ENCODE measurements around the gene NECTIN4. TPM values are rescaled to one million over a fixed set of nuclear protein-coding genes. Genes with fewer than 3 reads are reported as not detected.
A peak's percentile ranks its signal among the peaks of the same experiment; 100 is the strongest.

Gene NECTIN4
- total RNA-seq, 2 donors from 2014 or later = not detected

DNA sequence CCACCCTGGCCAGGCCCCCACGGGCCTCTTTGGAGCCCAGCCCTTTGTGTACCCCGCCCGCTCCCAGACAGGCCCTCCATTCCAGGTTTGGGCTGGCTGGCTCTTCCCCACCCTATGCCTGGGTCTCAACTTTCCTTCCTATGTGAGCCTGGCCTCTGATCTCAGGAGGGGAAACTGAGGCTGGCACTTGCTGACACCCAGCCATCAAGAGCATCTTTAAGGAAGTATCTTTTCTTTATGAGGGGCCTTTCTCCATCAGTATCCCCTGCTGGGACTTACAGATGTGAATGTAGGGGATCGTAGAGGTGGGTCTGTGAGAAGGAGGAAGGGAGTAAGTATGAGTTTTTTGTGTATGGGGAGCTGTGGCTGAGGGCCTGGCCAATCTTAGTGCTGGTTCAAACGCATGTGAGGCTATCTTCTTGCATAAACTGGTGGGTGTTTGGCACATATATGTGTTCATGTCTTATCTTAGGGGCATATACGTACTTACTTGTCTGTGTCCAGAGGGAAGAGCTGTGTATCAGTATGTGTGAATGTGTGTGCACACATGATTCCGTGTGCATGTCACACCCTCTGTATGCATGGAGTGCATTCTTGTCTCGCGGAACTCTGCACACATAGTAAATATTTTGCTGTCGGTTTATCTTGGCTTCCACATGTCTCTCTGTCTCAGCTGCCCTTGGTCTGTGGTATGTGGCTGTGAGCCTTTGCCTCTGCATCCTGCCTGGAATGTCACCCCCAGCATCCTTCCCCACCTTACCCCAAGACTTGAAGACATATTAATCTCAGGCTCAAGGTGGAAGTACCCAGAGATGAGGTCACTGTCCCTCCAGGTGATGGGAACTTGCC is 5.4 kb downstream of the NECTIN4 start:
- no peaks in the 10 kb centered on the region for H3K27me3 Mint-ChIP-seq
- no peak for DNase-seq
- no peaks in the 10 kb centered on the region for H3K9me3 ChIP-seq (ENCODE audit: control insufficient read depth, low read length, poor library complexity, severe bottlenecking)
- no peak overlapping the region for H3K4me3 Mint-ChIP-seq
- H3K4me1 Mint-ChIP-seq = peaks cover 18% of the 10 kb centered on the region
- H3K27ac Mint-ChIP-seq = no peak overlapping the region
- H3K36me3 Mint-ChIP-seq (ENCODE audit: low read depth) = peaks cover 3% of the 10 kb centered on the region
- no peak for ATAC-seq

DNA sequence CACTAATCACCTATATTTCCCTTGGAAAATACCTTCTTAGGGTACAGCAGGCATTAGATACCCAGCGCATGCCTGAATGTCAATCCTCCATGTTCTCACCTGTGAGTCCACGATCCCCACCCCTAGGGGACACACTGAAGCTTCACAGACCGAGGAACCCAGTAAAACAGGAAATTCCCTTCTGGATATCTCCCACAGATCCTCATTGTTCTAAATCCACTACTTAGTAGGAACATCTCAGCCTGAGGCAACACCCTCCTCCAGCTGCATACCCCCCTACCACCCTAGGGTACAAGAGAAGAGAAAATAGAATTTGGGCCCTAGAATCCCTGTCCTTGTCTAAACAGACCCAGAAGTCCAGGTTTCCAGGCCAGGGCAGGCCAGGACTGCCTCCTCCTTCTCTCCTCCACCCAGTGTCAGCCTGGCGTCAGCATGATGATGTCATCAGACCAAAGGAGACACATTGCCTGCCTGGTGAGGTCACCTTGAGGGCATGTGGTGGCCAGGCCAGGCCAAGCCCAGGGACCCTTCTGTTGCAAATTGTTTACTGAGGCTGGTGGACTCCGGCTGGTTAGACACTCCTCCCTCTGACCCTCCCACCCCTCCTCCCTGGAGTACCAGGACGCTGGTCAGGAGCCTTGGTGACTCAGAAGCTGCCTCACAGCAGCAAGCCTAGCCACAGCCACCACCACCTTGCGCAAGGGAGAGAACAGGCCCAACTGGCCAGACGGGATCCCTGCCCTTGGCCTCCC is 6.2 kb downstream of the NECTIN4 start:
- peaks cover 3% of the 10 kb centered on the region for H3K36me3 Mint-ChIP-seq (ENCODE audit: low read depth)
- ATAC-seq = peak; percentile 62
- H3K27ac Mint-ChIP-seq = no peak overlapping the region
- H3K4me3 Mint-ChIP-seq = no peak overlapping the region
- H3K9me3 ChIP-seq (ENCODE audit: control insufficient read depth, low read length, poor library complexity, severe bottlenecking) = no peaks in the 10 kb centered on the region
- peaks cover 18% of the 10 kb centered on the region for H3K4me1 Mint-ChIP-seq
- no peaks in the 10 kb centered on the region for H3K27me3 Mint-ChIP-seq
- DNase-seq = no peak

- H3K9me3 ChIP-seq (ENCODE audit: control insufficient read depth, low read length, poor library complexity, severe bottlenecking) = no peaks in the 10 kb centered on the region
- peaks cover 16% of the 10 kb centered on the region for H3K4me1 Mint-ChIP-seq
- H3K36me3 Mint-ChIP-seq (ENCODE audit: low read depth) = peaks cover 3% of the 10 kb centered on the region
- DNase-seq (no peak), ATAC-seq (no peak)
- H3K4me3 Mint-ChIP-seq = no peak overlapping the region
- no peak overlapping the region for H3K27ac Mint-ChIP-seq
- H3K27me3 Mint-ChIP-seq = no peaks in the 10 kb centered on the region
Observed at GRCh38 chr1:161082483-161082882, 6.9 kb downstream of the NECTIN4 start.

DNA sequence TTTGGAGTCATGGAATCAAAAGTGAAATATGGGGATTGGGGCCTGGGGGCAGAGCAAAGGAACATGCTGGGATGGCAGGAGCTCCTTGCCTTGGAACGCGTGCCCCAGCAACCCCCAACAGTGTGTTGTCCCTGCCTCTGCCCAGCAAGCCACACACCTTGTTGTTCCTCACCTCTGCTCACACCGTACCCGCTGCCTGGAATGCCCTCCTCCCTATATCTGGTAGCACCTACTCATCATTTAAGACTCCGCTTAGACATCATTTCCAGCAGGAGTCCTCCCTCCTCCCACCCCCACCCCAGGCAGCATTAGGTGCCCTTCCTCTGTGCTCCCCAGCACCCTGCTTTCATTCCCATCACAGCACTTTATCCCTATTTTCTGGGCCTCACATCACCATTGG is 7.8 kb downstream of the NECTIN4 start:
- Mint-ChIP-seq H3K27ac (no peak overlapping the region), H3K36me3 (ENCODE audit: low read depth) (peaks cover 3% of the 10 kb centered on the region), H3K4me1 (peaks cover 15% of the 10 kb centered on the region)

GRCh38 chr1:161080441-161081405 is 8.6 kb downstream of the NECTIN4 start:
- Mint-ChIP-seq H3K4me1 (peaks cover 13% of the 10 kb centered on the region), H3K36me3 (ENCODE audit: low read depth) (no peaks in the 10 kb centered on the region), H3K4me3 (no peak overlapping the region), H3K27ac (no peak overlapping the region), H3K27me3 (no peaks in the 10 kb centered on the region)
- no peak for ATAC-seq
- DNase-seq = no peak
- no peaks in the 10 kb centered on the region for H3K9me3 ChIP-seq (ENCODE audit: control insufficient read depth, low read length, poor library complexity, severe bottlenecking)

More for the DNA sequence above, 7.8 kb downstream of the NECTIN4 start:
- DNase-seq (no peak), ATAC-seq (no peak)
- H3K27me3 Mint-ChIP-seq = no peaks in the 10 kb centered on the region
- H3K4me3 Mint-ChIP-seq = no peak overlapping the region
- H3K9me3 ChIP-seq (ENCODE audit: control insufficient read depth, low read length, poor library complexity, severe bottlenecking) = no peaks in the 10 kb centered on the region

GRCh38 chr1:161079436-161080110 is 9.8 kb downstream of the NECTIN4 start:
- ATAC-seq = no peak
- H3K4me3 Mint-ChIP-seq = no peak overlapping the region
- no peak overlapping the region for H3K27ac Mint-ChIP-seq
- H3K36me3 Mint-ChIP-seq (ENCODE audit: low read depth) = no peaks in the 10 kb centered on the region
- H3K9me3 ChIP-seq (ENCODE audit: control insufficient read depth, low read length, poor library complexity, severe bottlenecking) = no peaks in the 10 kb centered on the region
- DNase-seq = no peak
- H3K4me1 Mint-ChIP-seq = peaks cover 13% of the 10 kb centered on the region
- no peaks in the 10 kb centered on the region for H3K27me3 Mint-ChIP-seq

- no peaks in the 10 kb centered on the region for H3K27me3 Mint-ChIP-seq
- peaks cover 16% of the 10 kb centered on the region for H3K4me1 Mint-ChIP-seq
- DNase-seq = no peak
- no peaks in the 10 kb centered on the region for H3K9me3 ChIP-seq (ENCODE audit: control insufficient read depth, low read length, poor library complexity, severe bottlenecking)
- H3K36me3 Mint-ChIP-seq (ENCODE audit: low read depth) = no peaks in the 10 kb centered on the region
- H3K4me3 Mint-ChIP-seq = no peak overlapping the region
- H3K27ac Mint-ChIP-seq = no peak overlapping the region
- ATAC-seq = no peak
Observed at GRCh38 chr1:161077426-161077825, 11.9 kb downstream of the NECTIN4 start.

GRCh38 chr1:161076410-161076809 is 12.9 kb downstream of the NECTIN4 start:
- Mint-ChIP-seq H3K27me3 (no peaks in the 10 kb centered on the region), H3K36me3 (ENCODE audit: low read depth) (no peaks in the 10 kb centered on the region), H3K27ac (no peak overlapping the region), H3K4me3 (no peak overlapping the region), H3K4me1 (peaks cover 20% of the 10 kb centered on the region)
- ATAC-seq (no peak), DNase-seq (no peak)
- no peaks in the 10 kb centered on the region for H3K9me3 ChIP-seq (ENCODE audit: control insufficient read depth, low read length, poor library complexity, severe bottlenecking)

DNA sequence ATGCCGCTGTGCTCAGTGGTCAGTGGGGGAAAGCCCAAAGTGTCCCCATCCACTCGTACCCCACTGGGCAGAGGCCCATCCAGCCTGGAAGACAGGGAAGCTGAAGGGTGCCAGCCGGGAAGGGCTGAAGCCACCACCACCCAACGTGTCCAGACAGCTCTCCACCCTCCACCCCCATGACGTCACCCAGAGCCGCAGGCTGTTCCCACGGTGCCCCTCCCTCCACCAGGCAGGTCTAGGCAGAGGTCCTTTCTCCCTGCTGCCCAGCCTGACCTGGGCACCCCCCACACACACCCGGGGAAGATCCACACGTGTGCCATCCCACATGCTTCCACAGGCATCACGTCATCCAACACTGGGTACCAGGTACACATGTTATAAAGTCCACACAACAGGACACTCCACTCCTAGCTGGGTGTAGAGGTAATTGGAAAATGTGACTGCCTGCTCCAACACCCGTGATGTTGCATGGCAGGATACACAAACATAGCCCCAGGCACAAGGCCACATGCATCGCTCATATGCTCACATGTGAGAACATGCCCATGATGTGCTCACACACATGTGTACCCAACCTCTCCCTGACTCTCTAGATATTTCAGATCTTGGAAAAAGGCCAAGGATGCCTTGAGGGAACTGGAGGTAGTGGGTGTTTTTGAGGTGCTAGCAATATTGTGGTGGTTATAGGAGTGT is 14.5 kb downstream of the NECTIN4 start:
- Mint-ChIP-seq H3K27me3 (no peaks in the 10 kb centered on the region), H3K27ac (peak overlapping the region; percentile 24), H3K36me3 (ENCODE audit: low read depth) (no peaks in the 10 kb centered on the region), H3K4me1 (peaks cover 23% of the 10 kb centered on the region), H3K4me3 (no peak overlapping the region)
- DNase-seq (no peak), ATAC-seq (no peak)
- H3K9me3 ChIP-seq (ENCODE audit: control insufficient read depth, low read length, poor library complexity, severe bottlenecking) = no peaks in the 10 kb centered on the region

- DNase-seq (no peak), ATAC-seq (no peak)
- no peaks in the 10 kb centered on the region for H3K36me3 Mint-ChIP-seq (ENCODE audit: low read depth)
- no peaks in the 10 kb centered on the region for H3K27me3 Mint-ChIP-seq
- H3K9me3 ChIP-seq (ENCODE audit: control insufficient read depth, low read length, poor library complexity, severe bottlenecking) = no peaks in the 10 kb centered on the region
- H3K4me3 Mint-ChIP-seq = no peak overlapping the region
- no peak overlapping the region for H3K27ac Mint-ChIP-seq
- peaks cover 28% of the 10 kb centered on the region for H3K4me1 Mint-ChIP-seq
Observed at GRCh38 chr1:161073474-161074121, 15.8 kb downstream of the NECTIN4 start.

- no peak for DNase-seq
- Mint-ChIP-seq H3K27me3 (no peaks in the 10 kb centered on the region), H3K36me3 (ENCODE audit: low read depth) (no peaks in the 10 kb centered on the region)
Observed at GRCh38 chr1:161072751-161073449, 16.5 kb downstream of the NECTIN4 start.

More at GRCh38 chr1:161072751-161073449, 16.5 kb downstream of the NECTIN4 start:
- H3K27ac Mint-ChIP-seq = no peak overlapping the region
- H3K4me3 Mint-ChIP-seq = no peak overlapping the region
- H3K9me3 ChIP-seq (ENCODE audit: control insufficient read depth, low read length, poor library complexity, severe bottlenecking) = no peaks in the 10 kb centered on the region
- peaks cover 32% of the 10 kb centered on the region for H3K4me1 Mint-ChIP-seq
- ATAC-seq = no peak

All from T-helper 17 cell (primary cell).